K562 (cell line): ENCODE measurements around the gene SH3PXD2B. TPM values are rescaled to one million over a fixed set of nuclear protein-coding genes. Genes with fewer than 3 reads are reported as not detected.

Experiments
- ATAC-seq: fragments of 200-7000 bp; cut with Tn5 transposase; 3 replicates; pipeline ENCODE4 v1.9.1; 2020; ENCODE audit warnings: moderate library complexity
- BruUV-seq: library from RNA; stranded (reverse); fragments of 400-500 nt; replicated peaks from 2 replicates; lab custom pipeline; 2021; lab: Mats Ljungman, UMichigan
- CTCF ChIA-PET: fragments of 300-600 bp; formaldehyde crosslinking; extraction: SDS; loops from one replicate; lab custom pipeline; 2021; ENCODE audit warnings: low intra/inter-chr PET ratio; lab: Yijun Ruan, JAX
- POLR2A ChIA-PET: fragments of 300-600, 350-650 bp; sonication (Branson Sonifier 250); formaldehyde crosslinking; extraction: SDS; loops from one replicate; lab custom pipeline; 2021; ENCODE audit warnings: antibody characterized with exemption, inconsistent platforms; lab: Yijun Ruan, JAX
- DNase-seq, 4 experiments: peaks; one replicate each; pipeline versions ENCODE4 v3.0.0 to v3.0.0-alpha.2; 2011 to 2018; ENCODE audit warnings: low spot score in 3 of 4, mixed read lengths in 3 of 4; ENCODE audit errors: extremely low read depth in 1 of 4
- FAIRE-seq: peaks from 2 replicates; lab custom pipeline; 2011; peaks lifted over from hg19 to GRCh38; lab: Jason Lieb, UNC
- H2AFZ ChIP-seq: 2 replicates; pipeline ENCODE4 v1.6.0; 2011; ENCODE audit warnings: low read depth, low read length, control low read depth, inconsistent platforms
- H3K27ac ChIP-seq: fragments of 200-600 bp; 3 replicates; pipeline ENCODE4 v1.8.0; 2011; ENCODE audit warnings: low read depth, mild to moderate bottlenecking, control low read depth, inconsistent platforms, low read length, moderate library complexity, mixed read lengths; ENCODE audit errors: extremely low read depth
- H3K27me3 ChIP-seq, 2 experiments: fragments of 300-600 bp in 1 of 2; 2 replicates in 1 of 2; 3 replicates in 1 of 2; pipeline versions ENCODE4 v1.6.0 to v1.8.0; 2011; ENCODE audit warnings: inconsistent platforms in 2 of 2, low read length in 2 of 2, mild to moderate bottlenecking in 1 of 2, mixed read lengths in 1 of 2, moderate library complexity in 1 of 2; ENCODE audit not compliant: control insufficient read depth in 2 of 2, insufficient read depth in 2 of 2
- H3K36me3 ChIP-seq: fragments of 300-600 bp; 3 replicates; pipeline ENCODE4 v1.8.0; 2011; ENCODE audit warnings: mild to moderate bottlenecking, low read length, inconsistent platforms; ENCODE audit not compliant: control insufficient read depth, insufficient read depth
- H3K4me1 ChIP-seq, 2 experiments: fragments of 200-600 bp in 1 of 2; replicated peaks in 1 of 2; 2 replicates in 1 of 2; 3 replicates in 1 of 2; pipeline versions ENCODE4 v1.5.1 to v1.8.0; 2011; ENCODE audit warnings: inconsistent platforms in 2 of 2, low read length in 2 of 2, mild to moderate bottlenecking in 1 of 2, mixed read lengths in 1 of 2, moderate library complexity in 1 of 2; ENCODE audit not compliant: control insufficient read depth in 2 of 2, insufficient read depth in 2 of 2
- H3K4me2 ChIP-seq: 2 replicates; pipeline ENCODE4 v1.6.1; 2011; ENCODE audit warnings: low read length, control low read depth, inconsistent platforms, mixed read lengths; ENCODE audit not compliant: insufficient read depth
- H3K4me3 ChIP-seq: fragments of 200-600 bp; sonication (generic), shearing (Covaris generic); 2 replicates; pipeline ENCODE4 v1.5.1; 2016; ENCODE audit warnings: control low read depth, inconsistent platforms
- H3K79me2 ChIP-seq: fragments of 200-600 bp; 3 replicates; pipeline ENCODE4 v1.8.0; 2011; ENCODE audit warnings: low read length, inconsistent platforms; ENCODE audit not compliant: control insufficient read depth, insufficient read depth
- H3K9ac ChIP-seq, 2 experiments: 2 replicates each; pipeline versions ENCODE4 v1.6.0 to v1.6.1; 2011; ENCODE audit warnings: low read depth in 2 of 2, low read length in 2 of 2, control low read depth in 1 of 2, inconsistent platforms in 1 of 2, mild to moderate bottlenecking in 1 of 2, mixed read lengths in 1 of 2; ENCODE audit not compliant: insufficient read depth in 1 of 2
- H3K9me1 ChIP-seq: one replicate; pipeline ENCODE4 v1.6.0; 2011; ENCODE audit warnings: inconsistent platforms, mild to moderate bottlenecking, low read length, moderate library complexity; ENCODE audit not compliant: control insufficient read depth, insufficient read depth
- H3K9me3 ChIP-seq: replicated peaks from 2 replicates; pipeline ENCODE4 v1.5.1; 2011; ENCODE audit warnings: low read depth, low read length, inconsistent platforms; ENCODE audit not compliant: control insufficient read depth, insufficient read depth
- H4K20me1 ChIP-seq: replicated peaks from 2 replicates; pipeline ENCODE4 v1.6.1; 2011; ENCODE audit warnings: low read length, inconsistent platforms, mixed read lengths; ENCODE audit not compliant: control insufficient read depth, insufficient read depth
- CBFB ChIP-seq: sonication (generic); formaldehyde crosslinking; IDR thresholded peaks from 2 replicates; pipeline ENCODE4 v1.4.0; 2020; ENCODE audit warnings: mild to moderate bottlenecking, missing genetic modification reagents
- CBX2 ChIP-seq: fragments of 200-600 bp; sonication (generic); IDR thresholded peaks from one replicate; pipeline ENCODE4 v1.6.1; 2012; ENCODE audit warnings: mild to moderate bottlenecking, low read length, inconsistent platforms; ENCODE audit not compliant: insufficient read depth, poor library complexity, severe bottlenecking
- CBX8 ChIP-seq: fragments of 200-600 bp; sonication (generic); IDR thresholded peaks from 2 replicates; pipeline ENCODE4 v1.6.1; 2012; ENCODE audit warnings: borderline replicate concordance, mixed run types, low read depth, mild to moderate bottlenecking, moderate library complexity, mixed read lengths, low read length, control low read depth, inconsistent platforms; ENCODE audit not compliant: poor library complexity, severe bottlenecking; ENCODE audit errors: extremely low read depth
- ELK3 ChIP-seq: fragments of 450-650 bp; formaldehyde crosslinking; IDR thresholded peaks from 2 replicates; pipeline ENCODE4 v1.4.0; 2020; ENCODE audit warnings: mild to moderate bottlenecking
- HDGF ChIP-seq: fragments of 450-650 bp; IDR thresholded peaks from 2 replicates; pipeline ENCODE4 v1.6.1; 2016
- NCOR1 ChIP-seq: fragments of 450-650 bp; IDR thresholded peaks from 2 replicates; pipeline ENCODE4 v1.6.1; 2016; ENCODE audit warnings: mild to moderate bottlenecking, moderate library complexity
- RBM25 ChIP-seq: fragments of 200-400 bp; formaldehyde crosslinking; IDR thresholded peaks from 2 replicates; pipeline ENCODE4 v1.6.1; 2018; ENCODE audit warnings: low read length, low read depth, moderate library complexity; ENCODE audit not compliant: severe bottlenecking
- TCF7 ChIP-seq: sonication (generic); IDR thresholded peaks from 2 replicates; pipeline ENCODE4 v1.6.1; 2016; ENCODE audit warnings: antibody characterized with exemption, borderline replicate concordance
- ZFP30 ChIP-seq: fragments of 250-450 bp; sonication (Bioruptor Pico); IDR thresholded peaks from 2 replicates; pipeline ENCODE4 v1.8.0; 2022; ENCODE audit warnings: moderate library complexity, mild to moderate bottlenecking, inconsistent platforms, borderline replicate concordance
- ZFX ChIP-seq: sonication (generic); formaldehyde crosslinking; IDR thresholded peaks from 2 replicates; pipeline ENCODE4 v1.8.0; 2022; ENCODE audit warnings: mild to moderate bottlenecking, missing genetic modification reagents, moderate library complexity
- ZNF121 ChIP-seq: sonication (generic); formaldehyde crosslinking; conservative IDR thresholded peaks from 2 replicates; pipeline ENCODE4 v1.8.0; 2022; ENCODE audit warnings: missing genetic modification reagents
- ZNF174 ChIP-seq: fragments of 250-450 bp; sonication (Bioruptor Pico); IDR thresholded peaks from 2 replicates; pipeline ENCODE4 v1.4.0; 2020; ENCODE audit warnings: mild to moderate bottlenecking
- ZNF644 ChIP-seq: fragments of 200-800 bp; sonication (Bioruptor generic); IDR thresholded peaks from 2 replicates; pipeline ENCODE4 v1.6.1; 2016; ENCODE audit warnings: low read depth, missing genetic modification characterization, missing compliant biosample characterization
- WGBS: fragments of 100-300 bp; shearing (Covaris generic); methylation state at CpG from one replicate; pipeline ENCODE4 v1.1.6; 2016; ENCODE audit warnings: low coverage, mixed read lengths; ENCODE audit not compliant: insufficient coverage; ENCODE audit errors: missing lambda C conversion rate; 5-methylcytosine and 5-hydroxymethylcytosine counted together
- in situ Hi-C: fragments of 300-500 bp; cut with MboI; formaldehyde crosslinking; loops from 4 replicates; pipeline ENCODE4 v1.15.0; 2018; ENCODE audit warnings: inconsistent platforms, mixed read lengths
- intact Hi-C: fragments of 100-400 bp; cut with micrococcal nuclease; formaldehyde crosslinking; loops from 2 replicates; pipeline ENCODE4 v1.14.2; 2022
- polyA plus RNA-seq, 8 experiments: library from polyadenylated mRNA; depleted of rRNA in 4 of 8; stranded (reverse) in 5 of 8; unstranded in 3 of 8; fragments of >200 nt; fragmentation: Nextera tagmentation in 2 of 8; fragmentation: Illumina TruSeq in 1 of 8; extraction: Ambion mirVana in 2 of 8; extraction: Trizol in 1 of 8; gene quantifications; 2 replicates each; pipeline versions ENCODE4 v1.2.1 to v1.2.3, GENCODE V29; 2011 to 2014; ENCODE audit warnings: inconsistent platforms in 1 of 8, missing spikeins in 1 of 8
- total RNA-seq, 7 experiments: library from RNA; depleted of rRNA in 6 of 7; stranded (reverse); fragments of >200 nt in 6 of 7; fragmentation: Illumina TruSeq in 2 of 7; extraction: Trizol in 2 of 7; gene quantifications; 2 replicates each; pipeline versions ENCODE4 v1.2.1 to v1.2.3, GENCODE V29; 2011 to 2021; ENCODE audit warnings: low replicate concordance in 1 of 7
- TF ChIP-seq, protein P1 (sequence below): sonication (generic); formaldehyde crosslinking; IDR thresholded peaks from 2 replicates; pipeline ENCODE4 v1.8.1; 2023; ENCODE audit warnings: mild to moderate bottlenecking, missing genetic modification reagents

The SH3PXD2B gene
- total and polyA plus RNA-seq, 9 of the 15 experiments (the other 6 are each of a cell fraction or from before 2014, with no cell fraction given): 0.04 to 0.66 (median 0.19) TPM

GRCh38 chr5:172361566-172362238, 92.6 kb downstream of the SH3PXD2B start (continued):
- TF ChIP-seq ZNF121 (no peak), ZFP30 (CRISPR knock-in tag) (no peak)
- TF ChIP-seq, protein P1, sequence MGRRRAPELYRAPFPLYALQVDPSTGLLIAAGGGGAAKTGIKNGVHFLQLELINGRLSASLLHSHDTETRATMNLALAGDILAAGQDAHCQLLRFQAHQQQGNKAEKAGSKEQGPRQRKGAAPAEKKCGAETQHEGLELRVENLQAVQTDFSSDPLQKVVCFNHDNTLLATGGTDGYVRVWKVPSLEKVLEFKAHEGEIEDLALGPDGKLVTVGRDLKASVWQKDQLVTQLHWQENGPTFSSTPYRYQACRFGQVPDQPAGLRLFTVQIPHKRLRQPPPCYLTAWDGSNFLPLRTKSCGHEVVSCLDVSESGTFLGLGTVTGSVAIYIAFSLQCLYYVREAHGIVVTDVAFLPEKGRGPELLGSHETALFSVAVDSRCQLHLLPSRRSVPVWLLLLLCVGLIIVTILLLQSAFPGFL (CRISPR knock-in tag): no peak

- no peak for FAIRE-seq
- ATAC-seq: no peak
- ChIA-PET CTCF (no interaction called here), POLR2A (no interaction called here)
- no peak overlapping the region for H3K4me2 ChIP-seq
- H4K20me1 ChIP-seq: no peaks in the 10 kb centered on the region
- H2AFZ ChIP-seq: no peak overlapping the region
- no peak for DNase-seq
- H3K27me3 ChIP-seq: peaks cover 23 to 51% of the 10 kb centered on the region in 2 experiments
- no peak overlapping the region for H3K9ac ChIP-seq
- no peak overlapping the region for H3K4me3 ChIP-seq
- in situ Hi-C loops: no loop called here
- H3K9me1 ChIP-seq: no peaks in the 10 kb centered on the region
- WGBS: 6% methylated on average over 7 of the region's 7 CpGs
- H3K27ac ChIP-seq: no peak overlapping the region
- H3K36me3 ChIP-seq: no peaks in the 10 kb centered on the region
- no peaks in the 10 kb centered on the region for H3K79me2 ChIP-seq
- H3K9me3 ChIP-seq: no peaks in the 10 kb centered on the region
- TF ChIP-seq CBX8: no peak
- TF ChIP-seq CBFB (CRISPR knock-in tag): no peak
- no peak for TF ChIP-seq NCOR1
- TF ChIP-seq ZNF644 (tag): no peak
- no peak for TF ChIP-seq HDGF
- no peak for TF ChIP-seq ELK3 (CRISPR knock-in tag)
- no peak for TF ChIP-seq ZFX (CRISPR knock-in tag)
- no peak for TF ChIP-seq TCF7
- no peak for TF ChIP-seq CBX2
- TF ChIP-seq ZNF174: no peak
- TF ChIP-seq RBM25: no peak
- H3K4me1 ChIP-seq: no peaks in the 10 kb centered on the region; a peak in 2 of 5 replicates
- intact Hi-C loops: no loop called here
- BruUV-seq: no TSS peak
Observed at GRCh38 chr5:172358345-172358744, 96.0 kb downstream of the SH3PXD2B start.
